OCI-LY1 (cell line): ENCODE results near the gene SLC22A23.

Experiments
- H2AFZ ChIP-seq: fragments of 200-600 bp; sonication (generic), shearing (Covaris generic); 2 replicates; pipeline ENCODE4 v1.6.0; 2014; ENCODE audit warnings: antibody characterized with exemption, mild to moderate bottlenecking, low read length
- H3F3A ChIP-seq: fragments of 200-600 bp; sonication (generic), shearing (Covaris generic); 2 replicates; pipeline ENCODE4 v1.6.0; 2014; ENCODE audit warnings: mild to moderate bottlenecking, antibody characterized with exemption, low read length, moderate library complexity; ENCODE audit not compliant: insufficient read depth
- H3K27ac ChIP-seq: fragments of 200-600 bp; sonication (generic); 2 replicates; pipeline ENCODE4 v1.5.1; 2014; ENCODE audit warnings: low read length, mixed run types, mild to moderate bottlenecking, low read depth; ENCODE audit not compliant: poor library complexity, severe bottlenecking
- H3K27me3 ChIP-seq: fragments of 200-600 bp; sonication (generic); 2 replicates; pipeline ENCODE4 v1.6.0; 2014; ENCODE audit warnings: antibody characterized with exemption, mild to moderate bottlenecking, low read length, moderate library complexity; ENCODE audit not compliant: insufficient read depth
- H3K36me3 ChIP-seq: fragments of 200-600 bp; sonication (generic); 2 replicates; pipeline ENCODE4 v1.6.1; 2014; ENCODE audit warnings: mild to moderate bottlenecking, antibody characterized with exemption, low read length, moderate library complexity, mixed read lengths; ENCODE audit not compliant: insufficient read depth
- H3K4me1 ChIP-seq: fragments of 200-600 bp; sonication (generic); 2 replicates; pipeline ENCODE4 v1.5.1; 2014; ENCODE audit warnings: mild to moderate bottlenecking, low read length, moderate library complexity; ENCODE audit not compliant: insufficient read depth, severe bottlenecking
- H3K4me2 ChIP-seq: fragments of 200-600 bp; sonication (generic), shearing (Covaris generic); 2 replicates; pipeline ENCODE4 v1.6.1; 2014; ENCODE audit warnings: low read length
- H3K4me3 ChIP-seq: fragments of 200-600 bp; sonication (generic); 2 replicates; pipeline ENCODE4 v1.5.1; 2014; ENCODE audit warnings: low read length, low read depth, mild to moderate bottlenecking, mixed read lengths; ENCODE audit not compliant: poor library complexity, severe bottlenecking
- H3K79me2 ChIP-seq: fragments of 200-600 bp; shearing (Covaris generic); 2 replicates; pipeline ENCODE4 v1.6.1; 2016; ENCODE audit warnings: mixed run types, low read length, mixed read lengths; ENCODE audit not compliant: insufficient read depth
- H3K9ac ChIP-seq: fragments of 200-600 bp; sonication (generic), shearing (Covaris generic); 2 replicates; pipeline ENCODE4 v1.6.1; 2014; ENCODE audit warnings: mild to moderate bottlenecking, low read length, mixed read lengths
- H3K9me2 ChIP-seq: fragments of 200-600 bp; sonication (generic), shearing (Covaris generic); 2 replicates; pipeline ENCODE4 v1.6.1; 2014; ENCODE audit warnings: low read depth, mild to moderate bottlenecking, low read length, mixed read lengths
- H3K9me3 ChIP-seq: fragments of 200-600 bp; shearing (Covaris generic); 2 replicates; pipeline ENCODE4 v1.6.1; 2014; ENCODE audit warnings: low read length, mixed read lengths
- H4K20me1 ChIP-seq: fragments of 200-600 bp; sonication (generic), shearing (Covaris generic); 2 replicates; pipeline ENCODE4 v1.6.0; 2016; ENCODE audit warnings: mild to moderate bottlenecking, low read length; ENCODE audit not compliant: insufficient read depth
- CTCF ChIP-seq: fragments of 200-600 bp; sonication (generic), shearing (Covaris generic); IDR thresholded peaks from 2 replicates; pipeline ENCODE4 v1.5.1; 2017; ENCODE audit warnings: mild to moderate bottlenecking, antibody characterized with exemption, low read length, moderate library complexity, mixed read lengths
- EZH2 ChIP-seq: fragments of 200-600 bp; sonication (generic), shearing (Covaris generic); IDR thresholded peaks from 2 replicates; pipeline ENCODE4 v1.8.0; 2017; ENCODE audit warnings: borderline replicate concordance, mixed run types, mild to moderate bottlenecking, antibody characterized with exemption, low read length, moderate library complexity, mixed read lengths

Gene SLC22A23

DNA sequence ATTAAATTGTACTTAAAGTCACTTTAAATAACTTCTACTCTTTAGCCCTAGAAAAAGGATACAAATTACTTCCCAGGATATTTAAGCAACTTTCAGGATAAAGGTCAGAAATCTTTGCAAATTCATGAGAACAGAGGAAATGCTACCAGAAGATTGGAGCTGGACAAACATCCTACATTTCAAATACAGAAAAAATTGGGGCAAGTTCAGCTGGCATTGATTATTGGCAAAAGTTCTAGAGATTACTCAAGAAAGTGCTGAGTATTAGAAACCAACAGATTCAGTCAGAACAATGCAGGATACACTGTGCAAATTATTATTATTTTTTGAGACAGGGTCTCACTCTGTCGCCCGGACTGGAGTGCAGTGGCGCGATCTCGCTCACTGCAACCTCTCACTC lies 6.0 kb downstream of the SLC22A23 start:
- TF ChIP-seq CTCF (no peak), EZH2 (no peak)
- Histone ChIP-seq H3K4me2 (no peak overlapping the region), H3K79me2 (no peaks in the 10 kb centered on the region)

DNA sequence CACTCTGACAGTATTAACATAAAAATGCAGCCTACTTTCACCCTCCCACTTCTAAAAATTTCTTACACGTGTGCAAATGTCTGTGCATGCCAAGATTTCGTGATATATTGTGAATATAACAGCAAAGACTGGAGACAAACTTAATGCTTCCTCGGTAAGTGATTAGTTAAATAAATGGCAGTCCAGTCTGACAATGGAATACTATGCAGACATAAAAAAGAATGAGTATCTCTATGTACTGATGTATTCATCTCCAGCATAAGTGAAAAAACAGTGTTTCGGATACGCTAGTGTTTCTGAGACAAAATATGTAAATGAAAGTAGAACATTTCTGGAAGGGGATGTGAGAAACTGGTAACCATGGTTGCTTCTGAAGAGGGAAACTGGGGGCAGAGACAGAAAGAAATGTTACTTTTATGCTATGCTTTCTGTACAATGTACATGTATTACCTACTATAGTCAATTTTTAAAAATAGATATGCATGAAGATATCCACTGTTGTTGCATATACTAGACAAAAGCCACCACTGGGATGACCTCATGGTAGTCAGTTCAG lies 7.0 kb downstream of the SLC22A23 start:
- Histone ChIP-seq H3K36me3 (no peaks in the 10 kb centered on the region), H3K9me2 (no peaks in the 10 kb centered on the region), H3K4me2 (no peak overlapping the region), H3K27me3 (0 out of 2 replicates have a peak, but pooled peaks cover 7% of the 10 kb centered on the region), H3K79me2 (no peaks in the 10 kb centered on the region), H3K9me3 (no peaks in the 10 kb centered on the region), H3K4me1 (no peaks in the 10 kb centered on the region), H3K27ac (no peak overlapping the region), H3K9ac (no peak overlapping the region), H2AFZ (no peak overlapping the region), H3K4me3 (no peak overlapping the region), H3F3A (no peaks in the 10 kb centered on the region), H4K20me1 (no peaks in the 10 kb centered on the region)
- no peak for TF ChIP-seq CTCF
- no peak for TF ChIP-seq EZH2

More for the DNA sequence above, 6.0 kb downstream of the SLC22A23 start:
- H3K27me3 ChIP-seq: 0 out of 2 replicates have a peak, but pooled peaks cover 7% of the 10 kb centered on the region
- H2AFZ ChIP-seq: no peak overlapping the region
- no peak overlapping the region for H3K27ac ChIP-seq
- H3K9me3 ChIP-seq: no peaks in the 10 kb centered on the region
- no peaks in the 10 kb centered on the region for H3K36me3 ChIP-seq
- H3K4me3 ChIP-seq: no peak overlapping the region
- H3F3A ChIP-seq: no peaks in the 10 kb centered on the region
- H3K4me1 ChIP-seq: peaks cover 2% of the 10 kb centered on the region
- H4K20me1 ChIP-seq: no peaks in the 10 kb centered on the region
- no peak overlapping the region for H3K9ac ChIP-seq
- H3K9me2 ChIP-seq: no peaks in the 10 kb centered on the region

GRCh38 chr6:3449321-3449720 lies 7.5 kb downstream of the SLC22A23 start:
- Histone ChIP-seq H3K9me2 (no peaks in the 10 kb centered on the region), H3K4me3 (no peak overlapping the region), H4K20me1 (no peaks in the 10 kb centered on the region), H3K27me3 (0 out of 2 replicates have a peak, but pooled peaks cover 7% of the 10 kb centered on the region), H3K4me2 (no peak overlapping the region), H2AFZ (no peak overlapping the region), H3F3A (no peaks in the 10 kb centered on the region), H3K36me3 (no peaks in the 10 kb centered on the region), H3K27ac (no peak overlapping the region), H3K9me3 (no peaks in the 10 kb centered on the region), H3K79me2 (no peaks in the 10 kb centered on the region), H3K4me1 (no peaks in the 10 kb centered on the region), H3K9ac (no peak overlapping the region)
- TF ChIP-seq CTCF (no peak), EZH2 (no peak)
